GM12891 (cell line): ENCODE data around the gene ISG15.

Experiments used
- POLR2A ChIP-seq: IDR thresholded peaks from 2 replicates; pipeline ENCODE4 v1.6.1; 2011; ENCODE audit warnings: low read depth, low read length, control low read depth
- POLR2AphosphoS5 ChIP-seq: IDR thresholded peaks from 2 replicates; pipeline ENCODE4 v1.6.1; 2011; ENCODE audit warnings: low read depth, low read length, control low read depth
- POU2F2 ChIP-seq: IDR thresholded peaks from 2 replicates; pipeline ENCODE4 v1.6.1; 2011; ENCODE audit warnings: low read depth, mild to moderate bottlenecking, control low read depth, low read length, moderate library complexity
- SPI1 ChIP-seq: IDR thresholded peaks from 2 replicates; pipeline ENCODE4 v1.6.1; 2011; ENCODE audit warnings: low read depth, low read length, control low read depth
- TAF1 ChIP-seq: IDR thresholded peaks from 2 replicates; pipeline ENCODE4 v1.6.1; 2011; ENCODE audit warnings: low read depth, low read length, control low read depth

GRCh38 chr1:1060281-1061000, 47.1 kb downstream of the ISG15 start:
- TF ChIP-seq POLR2A (no peak), POLR2AphosphoS5 (no peak), TAF1 (no peak), POU2F2 (no peak), SPI1 (no peak)
